ENCODE results near the gene PHLDB1. TPM values are rescaled to one million over a fixed set of nuclear protein-coding genes. Genes with fewer than 3 reads are reported as not detected.

Gene PHLDB1
- total RNA-seq, 1 experiment from 2014 or later = 215 TPM

- no peak for DNase-seq (ENCODE audit: low spot score)
Measured at GRCh38 chr11:118621784-118622375, 14.5 kb downstream of the PHLDB1 start.

GRCh38 chr11:118622376-118623268 lies 15.2 kb downstream of the PHLDB1 start:
- DNase-seq (ENCODE audit: low spot score) = peak; percentile 84

- peak; percentile 67 for DNase-seq (ENCODE audit: low spot score)
Measured at GRCh38 chr11:118623269-118623655, 15.8 kb downstream of the PHLDB1 start.

- no peak for DNase-seq (ENCODE audit: low spot score)
Measured at GRCh38 chr11:118625036-118625690, 17.7 kb downstream of the PHLDB1 start.

GRCh38 chr11:118625976-118626375 lies 18.6 kb downstream of the PHLDB1 start:
- no peak for DNase-seq (ENCODE audit: low spot score)

- no peak for DNase-seq (ENCODE audit: low spot score)
Measured at GRCh38 chr11:118627566-118627965, 20.2 kb downstream of the PHLDB1 start.

GRCh38 chr11:118628031-118628430 lies 20.6 kb downstream of the PHLDB1 start:
- no peak for DNase-seq (ENCODE audit: low spot score)

GRCh38 chr11:118628432-118628831 lies 21.0 kb downstream of the PHLDB1 start:
- DNase-seq (ENCODE audit: low spot score) = no peak

GRCh38 chr11:118628861-118629549 lies 21.6 kb downstream of the PHLDB1 start:
- no peak for DNase-seq (ENCODE audit: low spot score)

- DNase-seq (ENCODE audit: low spot score) = peak; percentile 60
Measured at GRCh38 chr11:118629761-118630661, 22.6 kb downstream of the PHLDB1 start.

- DNase-seq (ENCODE audit: low spot score) = no peak
Measured at GRCh38 chr11:118631142-118631909, 23.9 kb downstream of the PHLDB1 start.

- no peak for DNase-seq (ENCODE audit: low spot score)
Measured at GRCh38 chr11:118632577-118633318, 25.3 kb downstream of the PHLDB1 start.

GRCh38 chr11:118633319-118633690 lies 25.9 kb downstream of the PHLDB1 start:
- DNase-seq (ENCODE audit: low spot score) = no peak

GRCh38 chr11:118633979-118634378 lies 26.6 kb downstream of the PHLDB1 start:
- no peak for DNase-seq (ENCODE audit: low spot score)

- peak; percentile 89 for DNase-seq (ENCODE audit: low spot score)
Measured at GRCh38 chr11:118634431-118635236, 27.2 kb downstream of the PHLDB1 start.

GRCh38 chr11:118635237-118635591 lies 27.8 kb downstream of the PHLDB1 start:
- DNase-seq (ENCODE audit: low spot score) = no peak

- no peak for DNase-seq (ENCODE audit: low spot score)
Measured at GRCh38 chr11:118635642-118636041, 28.2 kb downstream of the PHLDB1 start.

GRCh38 chr11:118636569-118637290 lies 29.3 kb downstream of the PHLDB1 start:
- no peak for DNase-seq (ENCODE audit: low spot score)

All from HT-29 (cell line).